LNCaP clone FGC (cell line): Measurements from ENCODE around the gene RAB4A.

ENCODE experiments used
- DNase-seq: peaks from one replicate; pipeline ENCODE4 v3.0.0-alpha.2; 2011; ENCODE audit warnings: low read depth
- H3K4me3 ChIP-seq: 2 replicates; pipeline ENCODE4 v1.5.1; 2011; ENCODE audit warnings: mild to moderate bottlenecking, low read depth, low read length, control low read depth
- CTCF ChIP-seq: IDR thresholded peaks from 2 replicates; pipeline ENCODE4 v1.5.1; 2012; ENCODE audit warnings: mild to moderate bottlenecking; ENCODE audit not compliant: control insufficient read depth, insufficient read depth; ENCODE audit errors: extremely low read depth

The RAB4A gene

GRCh38 chr1:229354226-229354625 lies 83.3 kb downstream of the RAB4A start:
- no peak for TF ChIP-seq CTCF
- H3K4me3 ChIP-seq, result no peak overlapping the region
- no peak for DNase-seq
